GM12878 (cell line): ENCODE results near the gene CDC34. TPM values are rescaled to one million over a fixed set of nuclear protein-coding genes. Genes with fewer than 3 reads are reported as not detected.

Experiments
- ATAC-seq: fragments of 200-7000 bp; cut with Tn5 transposase; 3 replicates; pipeline ENCODE4 v1.9.1; 2020; ENCODE audit warnings: mild to moderate bottlenecking, moderate library complexity
- BruUV-seq: library from RNA; stranded (reverse); fragments of 400-500 nt; replicated peaks from 2 replicates; lab custom pipeline; 2021; lab: Mats Ljungman, UMichigan
- CTCF ChIA-PET: fragments of 300-600 bp; sonication (Branson Sonifier 250); formaldehyde crosslinking; extraction: SDS; loops from one replicate; lab custom pipeline; 2021; ENCODE audit warnings: inconsistent platforms; lab: Yijun Ruan, JAX
- POLR2A ChIA-PET: fragments of 350-600 bp; formaldehyde crosslinking; extraction: SDS; loops from one replicate; lab custom pipeline; 2021; ENCODE audit warnings: inconsistent platforms; lab: Charles Lee
- RAD21 ChIA-PET: fragments of 300-600 bp; sonication (Branson Sonifier 250); formaldehyde crosslinking; loops from one replicate; lab custom pipeline; 2023; ENCODE audit warnings: antibody characterized with exemption; ENCODE audit not compliant: unreplicated experiment; lab: Charles Lee
- SMC1A ChIA-PET: fragments of 300-600 bp; sonication (Branson Sonifier 250); formaldehyde crosslinking; loops from one replicate; lab custom pipeline; 2023; ENCODE audit not compliant: unreplicated experiment, uncharacterized antibody; lab: Charles Lee
- DNase-seq: peaks from one replicate; pipeline ENCODE4 v3.0.0-alpha.2; 2011; ENCODE audit warnings: low read depth, low spot score
- FAIRE-seq: peaks from 3 replicates; lab custom pipeline; 2011; peaks lifted over from hg19 to GRCh38; lab: Jason Lieb, UNC
- H2AFZ ChIP-seq: 2 replicates; pipeline ENCODE4 v1.6.0; 2011; ENCODE audit warnings: low read depth, low read length, control low read depth; ENCODE audit not compliant: control insufficient read depth
- H3K27ac ChIP-seq: 2 replicates; pipeline ENCODE4 v1.5.1; 2011; ENCODE audit warnings: control low read depth; ENCODE audit not compliant: control insufficient read depth, insufficient read depth
- H3K27me3 ChIP-seq, 2 experiments: replicated peaks in 1 of 2; 2 replicates each; pipeline versions ENCODE4 v1.6.0 to v1.6.1; 2011; ENCODE audit warnings: low read length in 1 of 2; ENCODE audit not compliant: control insufficient read depth in 2 of 2, insufficient read depth in 2 of 2
- H3K36me3 ChIP-seq, 2 experiments: 2 replicates each; pipeline ENCODE4 v1.5.1; 2011; ENCODE audit warnings: low read length in 1 of 2; ENCODE audit not compliant: control insufficient read depth in 2 of 2, insufficient read depth in 2 of 2
- H3K4me1 ChIP-seq: 2 replicates; pipeline ENCODE4 v1.6.1; 2011; ENCODE audit warnings: mild to moderate bottlenecking, low read length, moderate library complexity, mixed read lengths; ENCODE audit not compliant: control insufficient read depth, insufficient read depth
- H3K4me2 ChIP-seq: 2 replicates; pipeline ENCODE4 v1.6.0; 2011; ENCODE audit warnings: control low read depth; ENCODE audit not compliant: control insufficient read depth, insufficient read depth
- H3K4me3 ChIP-seq: fragments of 200-600 bp; sonication (generic); 2 replicates; pipeline ENCODE4 v1.5.1; 2016
- H3K79me2 ChIP-seq: 2 replicates; pipeline ENCODE4 v1.6.0; 2011; ENCODE audit warnings: low read length; ENCODE audit not compliant: control insufficient read depth, insufficient read depth
- H3K9ac ChIP-seq: 2 replicates; pipeline ENCODE4 v1.8.0; 2011; ENCODE audit warnings: low read length, control low read depth, mixed read lengths; ENCODE audit not compliant: control insufficient read depth, insufficient read depth
- H3K9me3 ChIP-seq: replicated peaks from 3 replicates; pipeline ENCODE4 v1.5.1; 2011; ENCODE audit warnings: mild to moderate bottlenecking, low read length; ENCODE audit not compliant: control insufficient read depth, insufficient read depth
- H4K20me1 ChIP-seq: 2 replicates; pipeline ENCODE4 v1.6.0; 2011; ENCODE audit not compliant: control insufficient read depth, insufficient read depth
- ATF2 ChIP-seq: IDR thresholded peaks from 2 replicates; pipeline ENCODE4 v1.6.1; 2012; ENCODE audit warnings: low read length, inconsistent platforms
- BHLHE40 ChIP-seq, 2 experiments: fragments of 450-650 bp in 1 of 2; IDR thresholded peaks; 2 replicates each; pipeline ENCODE4 v1.6.1; 2011 to 2017; ENCODE audit warnings: low read depth in 2 of 2, borderline replicate concordance in 1 of 2, improper control_type of control experiment in 1 of 2, low read length in 1 of 2, mild to moderate bottlenecking in 1 of 2
- CREM ChIP-seq: IDR thresholded peaks from 2 replicates; pipeline ENCODE4 v1.6.1; 2014; ENCODE audit warnings: antibody characterized with exemption, low read depth
- EED ChIP-seq: sonication (generic); IDR thresholded peaks from 2 replicates; pipeline ENCODE4 v1.6.1; 2016; ENCODE audit warnings: antibody characterized with exemption, low read depth
- EGR1 ChIP-seq, 2 experiments: IDR thresholded peaks; 1 replicate in 1 of 2; 2 replicates in 1 of 2; pipeline ENCODE4 v1.6.1; 2011 to 2012; ENCODE audit warnings: low read depth in 2 of 2, low read length in 2 of 2, borderline replicate concordance in 1 of 2, mild to moderate bottlenecking in 1 of 2, moderate library complexity in 1 of 2
- EP300 ChIP-seq, 2 experiments: fragments of 150-350 bp in 1 of 2; IDR thresholded peaks; 2 replicates each; pipeline ENCODE4 v1.6.1; 2011 to 2012; ENCODE audit warnings: low read depth in 2 of 2, low read length in 2 of 2, borderline replicate concordance in 1 of 2, improper control_type of control experiment in 1 of 2, inconsistent platforms in 1 of 2; ENCODE audit not compliant: control insufficient read depth in 1 of 2
- GATAD2B ChIP-seq: fragments of 450-650 bp; conservative IDR thresholded peaks from 2 replicates; pipeline ENCODE4 v1.6.1; 2017; ENCODE audit warnings: low read depth, mild to moderate bottlenecking, moderate library complexity
- HDGF ChIP-seq: fragments of 450-650 bp; IDR thresholded peaks from 2 replicates; pipeline ENCODE4 v1.6.1; 2016; ENCODE audit warnings: antibody characterized with exemption
- IKZF1 ChIP-seq: fragments of 450-650 bp; conservative IDR thresholded peaks from 2 replicates; pipeline ENCODE4 v1.6.1; 2017; ENCODE audit warnings: antibody characterized with exemption, mild to moderate bottlenecking
- IKZF2 ChIP-seq, 2 experiments: fragments of 450-650 bp; IDR thresholded peaks; 2 replicates each; pipeline ENCODE4 v1.6.1; 2017; ENCODE audit warnings: mild to moderate bottlenecking in 2 of 2, moderate library complexity in 2 of 2
- JUND ChIP-seq: IDR thresholded peaks from 2 replicates; pipeline ENCODE4 v1.6.1; 2012; ENCODE audit warnings: low read depth, mild to moderate bottlenecking, low read length, improper control_type of control experiment, moderate library complexity
- MLLT1 ChIP-seq: fragments of 450-650 bp; IDR thresholded peaks from 2 replicates; pipeline ENCODE4 v1.6.1; 2016; ENCODE audit warnings: mild to moderate bottlenecking
- MTA2 ChIP-seq: fragments of 450-650 bp; IDR thresholded peaks from 2 replicates; pipeline ENCODE4 v1.6.1; 2016; ENCODE audit warnings: low read depth, mild to moderate bottlenecking, moderate library complexity
- MXI1 ChIP-seq: fragments of 150-350 bp; IDR thresholded peaks from 2 replicates; pipeline ENCODE4 v1.6.1; 2011; ENCODE audit warnings: low read depth, mild to moderate bottlenecking, inconsistent platforms, low read length, improper control_type of control experiment
- NBN ChIP-seq: fragments of 450-650 bp; IDR thresholded peaks from 2 replicates; pipeline ENCODE4 v1.6.1; 2016
- POLR2A ChIP-seq: IDR thresholded peaks from 2 replicates; pipeline ENCODE4 v1.6.1; 2011; ENCODE audit warnings: low read depth, mild to moderate bottlenecking, low read length
- RCOR1 ChIP-seq: conservative IDR thresholded peaks from 2 replicates; pipeline ENCODE4 v1.6.1; 2012; ENCODE audit warnings: low read depth, low read length, improper control_type of control experiment
- RUNX3 ChIP-seq: IDR thresholded peaks from 2 replicates; pipeline ENCODE4 v1.6.1; 2012; ENCODE audit warnings: low read length, inconsistent platforms
- SIN3A ChIP-seq: IDR thresholded peaks from 2 replicates; pipeline ENCODE4 v1.6.1; 2012; ENCODE audit warnings: low read depth, low read length, improper control_type of control experiment
- SMC3 ChIP-seq: IDR thresholded peaks from 2 replicates; pipeline ENCODE4 v1.6.1; 2011; ENCODE audit warnings: low read length, improper control_type of control experiment, borderline replicate concordance
- SPI1 ChIP-seq: IDR thresholded peaks from 2 replicates; pipeline ENCODE4 v1.6.1; 2011; ENCODE audit warnings: low read depth, mild to moderate bottlenecking, low read length, moderate library complexity, borderline replicate concordance; ENCODE audit not compliant: insufficient read depth
- SUPT20H ChIP-seq: IDR thresholded peaks from 2 replicates; pipeline ENCODE4 v1.6.1; 2011; ENCODE audit warnings: low read depth, mild to moderate bottlenecking, low read length, moderate library complexity, borderline replicate concordance; ENCODE audit not compliant: control insufficient read depth
- YY1 ChIP-seq: IDR thresholded peaks from 2 replicates; pipeline ENCODE4 v1.6.1; 2011; ENCODE audit warnings: low read depth, mild to moderate bottlenecking, low read length
- WGBS: methylation state at CpG from one replicate; pipeline ENCODE4 v1.1.6; 2016; ENCODE audit warnings: low lambda C conversion rate; ENCODE audit not compliant: insufficient replicate concordance, insufficient coverage; ENCODE audit errors: missing lambda C conversion rate; 5-methylcytosine and 5-hydroxymethylcytosine counted together
- in situ Hi-C: fragments of 300-500 bp; cut with MboI; formaldehyde crosslinking; loops from 9 replicates; pipeline ENCODE4 v1.14.3; 2018; ENCODE audit warnings: mixed read lengths
- intact Hi-C: fragments of 100-400 bp; cut with micrococcal nuclease; formaldehyde crosslinking; loops from one replicate; pipeline ENCODE4 v1.14.2; 2022; ENCODE audit not compliant: unreplicated experiment
- polyA plus RNA-seq, 11 experiments: library from polyadenylated mRNA; depleted of rRNA in 4 of 11; unstranded in 6 of 11; stranded (reverse) in 5 of 11; fragments of >200 nt; fragmentation: Nextera tagmentation in 4 of 11; fragmentation: Illumina TruSeq in 1 of 11; extraction: Ambion mirVana in 4 of 11; extraction: Trizol in 1 of 11; gene quantifications; 1 replicate in 1 of 11; 2 replicates in 10 of 11; pipeline versions ENCODE4 v1.2.1 to v1.2.3, GENCODE V29; 2011 to 2016; ENCODE audit warnings: inconsistent platforms in 2 of 11, missing spikeins in 2 of 11, low read depth in 1 of 11
- total RNA-seq, 4 experiments: library from RNA; depleted of rRNA in 3 of 4; stranded (reverse); fragments of >200 nt in 3 of 4; fragmentation: Illumina TruSeq in 1 of 4; extraction: Trizol in 1 of 4; gene quantifications; 2 replicates each; pipeline versions ENCODE4 v1.2.1 to v1.2.3, GENCODE V29; 2013 to 2021

Gene CDC34
- total and polyA plus RNA-seq, 10 of the 15 experiments (the other 5 are each of a cell fraction or from before 2014, with no cell fraction given), result 0.31 to 48.9 (median 28.5) TPM

- Histone ChIP-seq H3K9me3 (no peaks in the 10 kb centered on the region; the same call in 2 of the 3 replicates), H3K27ac (peak overlapping the region; percentile 88), H2AFZ (peak overlapping the region; percentile 90), H3K4me3 (peak overlapping the region; percentile 83), H3K79me2 (peaks cover 35% of the 10 kb centered on the region), H3K4me2 (peak overlapping the region; percentile 93), H4K20me1 (no peaks in the 10 kb centered on the region), H3K9ac (peak overlapping the region; percentile 62), H3K36me3 (peaks cover 0 to 2% of the 10 kb centered on the region in 2 experiments; a peak in 1 of 4 replicates), H3K27me3 (no peaks in the 10 kb centered on the region), H3K4me1 (peaks cover 3% of the 10 kb centered on the region; the same call in 1 of the 2 replicates)
- FAIRE-seq, result peak; percentile 87
- intact Hi-C loops, result loop anchor here (5.0 kb wide), 2 partner anchors 39 to 61 kb away; partner anchors contain the start of genes CDC34 and POLRMT
- BruUV-seq, result no TSS peak
- POLR2A ChIA-PET, result no interaction called here
- peak; percentile 25 for DNase-seq
- in situ Hi-C loops, result no loop called here
- under 1% methylated on average over 45 of the region's 45 CpGs for WGBS
- SMC1A ChIA-PET, result no interaction called here
- RAD21 ChIA-PET, result no interaction called here
- CTCF ChIA-PET, result interaction anchor here (1.0 to 1.1 kb wide), 2 partner anchors 38 to 61 kb away, joined by 3 read pairs; no protein-coding TSS in a partner anchor
- ATAC-seq, result peak; percentile 16
- TF ChIP-seq EGR1 (IDR thresholded peaks at IDR 0.05; ENCODE audit: borderline replicate concordance in 1 of 2, low read depth in 2 of 2, low read length in 2 of 2), result no peak
- TF ChIP-seq SMC3, result no peak
- peak; percentile 85 for TF ChIP-seq IKZF1
- no peak for TF ChIP-seq MXI1
- TF ChIP-seq RUNX3, result peak; percentile 25; the same call in 1 of the 2 replicates
- 0 out of 2 replicates have a peak, but pooled peaks have one; percentile 54 for TF ChIP-seq MLLT1
- peak; percentile 86 for TF ChIP-seq GATAD2B
- TF ChIP-seq IKZF2 (IDR thresholded peaks at IDR 0.05), result peak; percentile 63 to 71
- peak; percentile 51; the same call in 1 of the 2 replicates for TF ChIP-seq SIN3A
- peak; percentile 75; the same call in 1 of the 2 replicates for TF ChIP-seq EED
- TF ChIP-seq SPI1, result peak; percentile 49; the same call in 1 of the 2 replicates
- TF ChIP-seq CREM, result no peak
- no peak for TF ChIP-seq ATF2
- TF ChIP-seq EP300 (IDR thresholded peaks at IDR 0.05; ENCODE audit: borderline replicate concordance in 1 of 2, control insufficient read depth in 1 of 2, low read depth in 2 of 2, low read length in 2 of 2), result no peak
- TF ChIP-seq BHLHE40 (IDR thresholded peaks at IDR 0.05; ENCODE audit: borderline replicate concordance in 1 of 2, low read depth in 2 of 2, low read length in 1 of 2), result peak in 1 of 2 experiments; percentile 40; a peak in 1 of 4 replicates
- TF ChIP-seq RCOR1, result no peak
- TF ChIP-seq JUND, result no peak
- peak; percentile 85; the same call in 1 of the 2 replicates for TF ChIP-seq NBN
- TF ChIP-seq MTA2, result 0 out of 2 replicates have a peak, but pooled peaks have one; percentile 25
- peak; percentile 36; the same call in 1 of the 2 replicates for TF ChIP-seq YY1
- TF ChIP-seq SUPT20H, result no peak
- TF ChIP-seq HDGF, result peak; percentile 94
- TF ChIP-seq POLR2A, result peak; percentile 47; the same call in 1 of the 2 replicates
These were observed 39.5 kb downstream of the CDC34 start for GRCh38 chr19:570937-571565.
